BJ (cell line): Measurements from ENCODE around the gene KAT6B. TPM values are rescaled to one million over a fixed set of nuclear protein-coding genes. Genes with fewer than 3 reads are reported as not detected.

Experiments
- CTCF ChIA-PET: fragments of 350-600 bp; formaldehyde crosslinking; extraction: SDS; loops from one replicate; lab custom pipeline; 2021; ENCODE audit warnings: antibody characterized with exemption, inconsistent platforms; lab: Yijun Ruan, JAX
- POLR2A ChIA-PET: fragments of 300-600 bp; sonication (Branson Sonifier 250); formaldehyde crosslinking; extraction: SDS; loops from one replicate; lab custom pipeline; 2021; ENCODE audit warnings: antibody characterized with exemption; lab: Charles Lee
- DNase-seq: peaks from one replicate; pipeline ENCODE4 v3.0.0-alpha.2; 2011; ENCODE audit warnings: low read depth
- H3K27me3 ChIP-seq: 2 replicates; pipeline ENCODE4 v1.6.0; 2011; ENCODE audit warnings: low read length; ENCODE audit not compliant: control insufficient read depth, insufficient read depth
- H3K36me3 ChIP-seq: 2 replicates; pipeline ENCODE4 v1.5.1; 2011; ENCODE audit warnings: low read length; ENCODE audit not compliant: control insufficient read depth, insufficient read depth
- H3K4me3 ChIP-seq: 2 replicates; pipeline ENCODE4 v1.5.1; 2011; ENCODE audit warnings: low read depth, mild to moderate bottlenecking, control low read depth, low read length
- CTCF ChIP-seq: IDR thresholded peaks from 2 replicates; pipeline ENCODE4 v1.5.1; 2011; ENCODE audit warnings: low read depth, mild to moderate bottlenecking, control low read depth, inconsistent platforms, low read length, moderate library complexity; ENCODE audit not compliant: insufficient read depth
- polyA plus RNA-seq: library from polyadenylated mRNA; depleted of rRNA; stranded (reverse); fragments of >200 nt; gene quantifications from 2 replicates; pipeline ENCODE4 v1.2.3, GENCODE V29; 2011

The KAT6B gene
- polyA plus RNA-seq, 1 experiment, result 5.1 TPM

- TF ChIP-seq CTCF, result no peak
- Histone ChIP-seq H3K4me3 (no peak overlapping the region), H3K27me3 (no peaks in the 10 kb centered on the region), H3K36me3 (peaks cover 7% of the 10 kb centered on the region)
- no peak for DNase-seq
- ChIA-PET CTCF (interaction anchor here (0.7 to 1.8 kb wide), 3 partner anchors 9 to 16 kb away, joined by 3 to 5 read pairs (median 3); no protein-coding TSS in a partner anchor), POLR2A (no interaction called here)
Observed at GRCh38 chr10:75008952-75009351, 182.6 kb downstream of the KAT6B start.

GRCh38 chr10:75009426-75009825, 183.0 kb downstream of the KAT6B start:
- TF ChIP-seq CTCF, result no peak
- H3K36me3 ChIP-seq, result peaks cover 7% of the 10 kb centered on the region
- no peak for DNase-seq
- CTCF ChIA-PET, result interaction anchor here (1.1 to 1.8 kb wide), 2 partner anchors 9 to 16 kb away, joined by 3 to 5 read pairs; no protein-coding TSS in a partner anchor
- no peak overlapping the region for H3K4me3 ChIP-seq
- POLR2A ChIA-PET, result no interaction called here
- no peaks in the 10 kb centered on the region for H3K27me3 ChIP-seq

GRCh38 chr10:75010373-75010772, 184.0 kb downstream of the KAT6B start:
- no peak overlapping the region for H3K4me3 ChIP-seq
- H3K27me3 ChIP-seq, result no peaks in the 10 kb centered on the region
- ChIA-PET POLR2A (no interaction called here), CTCF (interaction anchor here (1.8 kb wide), 1 partner anchor 8 kb away, joined by 5 read pairs; no protein-coding TSS in a partner anchor)
- DNase-seq, result no peak
- TF ChIP-seq CTCF, result no peak
- peaks cover 7% of the 10 kb centered on the region for H3K36me3 ChIP-seq

GRCh38 chr10:75011221-75011620, 184.8 kb downstream of the KAT6B start:
- H3K4me3 ChIP-seq, result no peak overlapping the region
- DNase-seq, result no peak
- ChIA-PET POLR2A (no interaction called here), CTCF (no interaction called here)
- TF ChIP-seq CTCF, result no peak
- peaks cover 7% of the 10 kb centered on the region for H3K36me3 ChIP-seq
- no peaks in the 10 kb centered on the region for H3K27me3 ChIP-seq

- CTCF ChIA-PET, result no interaction called here
Observed at GRCh38 chr10:75012471-75012870, 186.1 kb downstream of the KAT6B start.

More at GRCh38 chr10:75012471-75012870, 186.1 kb downstream of the KAT6B start:
- TF ChIP-seq CTCF, result no peak
- DNase-seq, result no peak
- POLR2A ChIA-PET, result no interaction called here
- no peak overlapping the region for H3K4me3 ChIP-seq
- H3K36me3 ChIP-seq, result peaks cover 6% of the 10 kb centered on the region
- H3K27me3 ChIP-seq, result no peaks in the 10 kb centered on the region
